Esophagus squamous epithelium (tissue), 5 donors: ENCODE measurements around the gene RNLS. TPM values are rescaled to one million over a fixed set of nuclear protein-coding genes. Genes with fewer than 3 reads are reported as not detected.

Source experiments
- DNase-seq: peaks from one replicate; lab custom pipeline; 2025; lab: John Stamatoyannopoulos, UW
- H3K27ac ChIP-seq, 4 donors: fragments of 200-600 bp; sonication (generic); one replicate each; pipeline ENCODE4 v1.5.1; 2016 to 2019; ENCODE audit warnings: mild to moderate bottlenecking in 1 of 4
- H3K27me3 ChIP-seq, 4 donors: fragments of 200-600 bp; sonication (generic); 1 replicate in 3 of 4; 2 replicates in 1 of 4; pipeline versions ENCODE4 v1.5.1 to v1.6.0; 2017 to 2021; ENCODE audit warnings: antibody characterized with exemption in 1 of 4
- H3K36me3 ChIP-seq, 3 donors: fragments of 200-600 bp; sonication (generic); one replicate each; pipeline ENCODE4 v1.5.1; 2016 to 2019
- H3K4me1 ChIP-seq, 3 donors: fragments of 200-600 bp; sonication (generic); one replicate each; pipeline ENCODE4 v1.5.1; 2017 to 2019
- H3K4me3 ChIP-seq, 4 donors: fragments of 200-600 bp; sonication (generic); 1 replicate in 3 of 4; 2 replicates in 1 of 4; pipeline ENCODE4 v1.5.1; 2016 to 2019; ENCODE audit warnings: mild to moderate bottlenecking in 2 of 4, moderate library complexity in 1 of 4
- H3K9me3 ChIP-seq, 3 donors: fragments of 200-600 bp; sonication (generic); one replicate each; pipeline ENCODE4 v1.5.1; 2016 to 2019
- CTCF ChIP-seq, 6 experiments: fragments of 450-650 bp in 4 of 6; fragments of 200-600 bp in 2 of 6; sonication (generic) in 2 of 6; IDR thresholded peaks; one replicate each; pipeline ENCODE4 v1.5.1; 2016 to 2019; ENCODE audit warnings: antibody characterized with exemption in 6 of 6, mild to moderate bottlenecking in 4 of 6, moderate library complexity in 4 of 6
- POLR2A ChIP-seq, 4 donors: fragments of 450-650 bp; IDR thresholded peaks; one replicate each; pipeline ENCODE4 v1.6.1; 2017; ENCODE audit warnings: antibody characterized with exemption in 4 of 4, mild to moderate bottlenecking in 4 of 4, moderate library complexity in 3 of 4
- WGBS, 2 donors: methylation state at CpG; one replicate each; pipeline ENCODE4 v1.1.5; 2018; 5-methylcytosine and 5-hydroxymethylcytosine counted together
- intact Hi-C: fragments of 100-400 bp; cut with DNase I; formaldehyde crosslinking; loops from one replicate; pipeline ENCODE4 v1.15.0; 2022
- total RNA-seq, 4 donors: library from RNA; depleted of rRNA; stranded (reverse); fragments of >200 nt; gene quantifications; one replicate each; pipeline ENCODE4 v1.1.0, GENCODE V29; 2016
- donor health status: DM: yes; HTN: yes; CAD: no.

RNLS gene
- total RNA-seq, 4 donors from 2014 or later: 7.9 to 13.5 (median 10.5) TPM

- WGBS, 2 donors: 84 to 98% methylated on average over 2 of the region's 2 CpGs
- no peak for TF ChIP-seq POLR2A (IDR thresholded peaks at IDR 0.05)
- Histone ChIP-seq H3K9me3 (no peaks in the 10 kb centered on the region), H3K4me3 (no peak overlapping the region), H3K27me3 (no peaks in the 10 kb centered on the region), H3K36me3 (no peaks in the 10 kb centered on the region), H3K27ac (no peak overlapping the region), H3K4me1 (peaks cover 8 to 27% (median 19%) of the 10 kb centered on the region in 3 donors)
- intact Hi-C loops: loop anchor here (10.0 kb wide), 1 partner anchor 528 kb away; no protein-coding TSS in a partner anchor
- no peak for DNase-seq
Observed at GRCh38 chr10:88382699-88383098, 200.4 kb downstream of the RNLS start.

- DNase-seq: no peak
- no peak overlapping the region for H3K27ac ChIP-seq
- H3K9me3 ChIP-seq: no peaks in the 10 kb centered on the region
- no peak overlapping the region for H3K4me3 ChIP-seq
- no peaks in the 10 kb centered on the region for H3K27me3 ChIP-seq
- 100% methylated on average over 1 to 2 of the region's 2 CpGs for WGBS, 2 donors
- peaks cover 0 to under 1% (median 0%) of the 10 kb centered on the region in 3 donors for H3K4me1 ChIP-seq
- no peaks in the 10 kb centered on the region for H3K36me3 ChIP-seq
- no peak for TF ChIP-seq CTCF (IDR thresholded peaks at IDR 0.05)
- no peak for TF ChIP-seq POLR2A (IDR thresholded peaks at IDR 0.05)
- intact Hi-C loops: no loop called here
Observed at GRCh38 chr10:88379575-88379974, 203.5 kb downstream of the RNLS start.

- Histone ChIP-seq H3K27ac (no peak overlapping the region), H3K27me3 (no peaks in the 10 kb centered on the region), H3K4me3 (no peak overlapping the region), H3K4me1 (no peaks in the 10 kb centered on the region), H3K9me3 (no peaks in the 10 kb centered on the region), H3K36me3 (no peaks in the 10 kb centered on the region)
- TF ChIP-seq POLR2A (IDR thresholded peaks at IDR 0.05) (no peak), CTCF (IDR thresholded peaks at IDR 0.05) (no peak)
- intact Hi-C loops: no loop called here
- WGBS, 2 donors: 87 to 100% methylated on average over 1 of the region's 1 CpG
- no peak for DNase-seq
Observed at GRCh38 chr10:88377510-88377909, 205.6 kb downstream of the RNLS start.

GRCh38 chr10:88374392-88375175 is 208.5 kb downstream of the RNLS start:
- intact Hi-C loops: no loop called here
- no peak for DNase-seq
- 93% methylated on average over 4 of the region's 4 CpGs for WGBS, 2 donors
- no peak overlapping the region for H3K27ac ChIP-seq
- no peaks in the 10 kb centered on the region for H3K9me3 ChIP-seq
- no peaks in the 10 kb centered on the region for H3K4me1 ChIP-seq
- TF ChIP-seq CTCF (IDR thresholded peaks at IDR 0.05): no peak
- no peak for TF ChIP-seq POLR2A (IDR thresholded peaks at IDR 0.05)
- no peaks in the 10 kb centered on the region for H3K27me3 ChIP-seq
- no peak overlapping the region for H3K4me3 ChIP-seq
- no peaks in the 10 kb centered on the region for H3K36me3 ChIP-seq

- H3K27ac ChIP-seq: no peak overlapping the region
Observed at GRCh38 chr10:88372881-88373592, 210.1 kb downstream of the RNLS start.

More at GRCh38 chr10:88372881-88373592, 210.1 kb downstream of the RNLS start:
- Histone ChIP-seq H3K9me3 (no peaks in the 10 kb centered on the region), H3K4me3 (no peak overlapping the region), H3K4me1 (no peaks in the 10 kb centered on the region), H3K27me3 (no peaks in the 10 kb centered on the region), H3K36me3 (no peaks in the 10 kb centered on the region)
- no peak for DNase-seq
- intact Hi-C loops: no loop called here
- TF ChIP-seq POLR2A (IDR thresholded peaks at IDR 0.05) (no peak), CTCF (IDR thresholded peaks at IDR 0.05) (no peak)
